ENCODE data around the gene CCL8. TPM values are rescaled to one million over a fixed set of nuclear protein-coding genes. Genes with fewer than 3 reads are reported as not detected.

The CCL8 gene
- total RNA-seq = under 1 TPM in 1 of 4 donors, not detected in 3; 0.26 TPM

- WGBS, 2 donors = 14 to 22% methylated on average over 2 of the region's 2 CpGs
- Histone ChIP-seq H3K4me1 (peaks cover 4 to 19% (median 5%) of the 10 kb centered on the region in 3 donors), H3K9me3 (no peaks in the 10 kb centered on the region), H3K36me3 (no peaks in the 10 kb centered on the region), H3K27ac (no peak within 1 kb of the TSS), H3K27me3 (no peaks in the 10 kb centered on the region), H3K4me3 (no peak within 1 kb of the TSS)
- no peak for DNase-seq
- TF ChIP-seq POLR2A (IDR thresholded peaks at IDR 0.05) = no peak
- TF ChIP-seq CTCF (IDR thresholded peaks at IDR 0.05) = no peak
- intact Hi-C loops (cut with DNase I) = no loop called here
These were observed at the start of gene CCL8 for GRCh38 chr17:34319039-34319483. Gene CCL8, plus strand, starts transcription at chr17:34319435. Its CDS starts 67 bp downstream, at chr17:34319502.

- WGBS, 2 donors = 0 to 27% methylated on average over 1 of the region's 1 CpG
- Histone ChIP-seq H3K36me3 (no peaks in the 10 kb centered on the region), H3K27ac (no peak within 1 kb of the TSS), H3K4me3 (no peak within 1 kb of the TSS), H3K27me3 (peaks cover 0 to 14% (median 0%) of the 10 kb centered on the region in 4 donors), H3K9me3 (no peaks in the 10 kb centered on the region), H3K4me1 (no peaks in the 10 kb centered on the region)
- DNase-seq = no peak
- no peak for TF ChIP-seq CTCF (IDR thresholded peaks at IDR 0.05)
- TF ChIP-seq POLR2A (IDR thresholded peaks at IDR 0.05) = no peak
- intact Hi-C loops (cut with DNase I) = no loop called here
These were observed 49.3 kb upstream of the CCL8 start, which contains the start of gene CCL7 for GRCh38 chr17:34269969-34270368. Gene CCL7, plus strand, starts transcription at chr17:34270221. Its CDS starts 70 bp downstream, at chr17:34270291.

- TF ChIP-seq POLR2A (IDR thresholded peaks at IDR 0.05) (no peak), CTCF (IDR thresholded peaks at IDR 0.05) (no peak)
- peaks cover 0 to 10% (median 0%) of the 10 kb centered on the region in 3 donors for H3K4me1 ChIP-seq
- no peak overlapping the region for H3K27ac ChIP-seq
- intact Hi-C loops (cut with DNase I) = no loop called here
- 0 to 25% methylated on average over 1 of the region's 1 CpG for WGBS, 2 donors
- no peaks in the 10 kb centered on the region for H3K9me3 ChIP-seq
- H3K27me3 ChIP-seq = peaks cover 0 to 2% (median 0%) of the 10 kb centered on the region in 4 donors
- no peaks in the 10 kb centered on the region for H3K36me3 ChIP-seq
- H3K4me3 ChIP-seq = no peak overlapping the region
- DNase-seq = no peak
These were observed 43.4 kb upstream of the CCL8 start for GRCh38 chr17:34275881-34276280.

- Histone ChIP-seq H3K9me3 (no peaks in the 10 kb centered on the region), H3K27ac (no peak overlapping the region), H3K36me3 (no peaks in the 10 kb centered on the region), H3K4me3 (no peak overlapping the region), H3K4me1 (peaks cover 0 to 10% (median 0%) of the 10 kb centered on the region in 3 donors), H3K27me3 (no peaks in the 10 kb centered on the region)
- WGBS, 2 donors = 50 to 68% methylated on average over 4 of the region's 4 CpGs
- DNase-seq = no peak
- TF ChIP-seq POLR2A (IDR thresholded peaks at IDR 0.05) (no peak), CTCF (IDR thresholded peaks at IDR 0.05) (no peak)
- intact Hi-C loops (cut with DNase I) = no loop called here
These were observed 42.4 kb upstream of the CCL8 start for GRCh38 chr17:34276826-34277225.

GRCh38 chr17:34283571-34283970, 35.7 kb upstream of the CCL8 start:
- no peak for TF ChIP-seq CTCF (IDR thresholded peaks at IDR 0.05)
- TF ChIP-seq POLR2A (IDR thresholded peaks at IDR 0.05) = no peak
- H3K27me3 ChIP-seq = peaks cover 0 to 6% (median 0%) of the 10 kb centered on the region in 4 donors
- H3K9me3 ChIP-seq = no peaks in the 10 kb centered on the region
- H3K4me1 ChIP-seq = peaks cover 0 to 5% (median 0%) of the 10 kb centered on the region in 3 donors
- H3K36me3 ChIP-seq = no peaks in the 10 kb centered on the region
- no peak for DNase-seq
- 67 to 71% methylated on average over 6 of the region's 6 CpGs for WGBS, 2 donors
- no peak overlapping the region for H3K4me3 ChIP-seq
- H3K27ac ChIP-seq = no peak overlapping the region
- intact Hi-C loops (cut with DNase I) = no loop called here
